ENCODE data around the gene PACC1. TPM values are rescaled to one million over a fixed set of nuclear protein-coding genes. Genes with fewer than 3 reads are reported as not detected.
A peak's percentile ranks its signal among the peaks of the same experiment; 100 is the strongest.

The PACC1 gene
- total and polyA plus RNA-seq, 10 of the 15 experiments (the other 5 are each of a cell fraction or from before 2014, with no cell fraction given), result 16.1 to 29.7 (median 19.3) TPM

DNA sequence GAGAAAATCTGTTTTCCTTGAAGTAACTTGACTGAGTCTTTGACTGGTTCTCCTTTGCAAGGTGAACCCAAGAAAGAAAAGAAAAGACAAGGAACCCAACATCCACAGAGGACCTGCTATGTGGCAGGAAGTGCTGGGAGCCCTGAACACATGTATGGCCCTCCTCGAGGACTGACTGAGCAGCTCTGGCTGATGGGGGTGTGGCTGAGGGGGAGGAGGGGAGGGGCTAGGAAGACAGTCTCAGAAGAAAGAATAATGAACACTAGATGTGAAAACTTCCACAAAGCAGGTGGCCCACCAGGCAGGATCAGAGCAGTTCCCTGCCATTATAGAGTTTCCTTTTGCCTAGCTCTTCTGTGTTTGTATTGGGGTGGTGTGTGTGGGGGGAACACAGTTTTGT is 44.1 kb upstream of the PACC1 start:
- H3K9ac ChIP-seq (ENCODE audit: control insufficient read depth, insufficient read depth, low read length), result no peak overlapping the region
- TF ChIP-seq ZNF274 (IDR thresholded peaks at IDR 0.05; ENCODE audit: insufficient read depth, insufficient read length) (no peak), EP300 (IDR thresholded peaks at IDR 0.05; ENCODE audit: borderline replicate concordance in 1 of 2, control insufficient read depth in 1 of 2, low read depth in 2 of 2, low read length in 2 of 2) (no peak), RUNX3 (IDR thresholded peaks at IDR 0.05; ENCODE audit: low read length) (no peak), CBFB (IDR thresholded peaks at IDR 0.05; ENCODE audit: low read depth) (no peak), SIN3A (IDR thresholded peaks at IDR 0.05; ENCODE audit: low read depth, low read length) (no peak), SREBF1 (IDR thresholded peaks at IDR 0.05; ENCODE audit: low read length) (no peak), IKZF2 (IDR thresholded peaks at IDR 0.05) (no peak)
- ChIA-PET RAD21 (ENCODE audit: unreplicated experiment) (interaction anchor here (0.6 to 1.2 kb wide), 4 partner anchors 19 to 322 kb away, joined by 3 to 6 read pairs (median 4); no protein-coding TSS in a partner anchor), SMC1A (ENCODE audit: uncharacterized antibody, unreplicated experiment) (interaction anchor here (0.5 to 6.6 kb wide), 6 partner anchors 20 to 1634 kb away, joined by 3 to 168 read pairs (median 24); partner anchors contain the start of gene RPS6KC1), POLR2A (no interaction called here), CTCF (interaction anchor here (0.6 to 8.5 kb wide), 17 partner anchors 11 to 536 kb away, joined by 3 to 270 read pairs (median 4); no protein-coding TSS in a partner anchor)
- no peaks in the 10 kb centered on the region for H4K20me1 ChIP-seq (ENCODE audit: control insufficient read depth, insufficient read depth)
- H3K4me3 ChIP-seq, result no peak overlapping the region
- no peak overlapping the region for H3K4me2 ChIP-seq (ENCODE audit: control insufficient read depth, insufficient read depth)
- no peak for DNase-seq (ENCODE audit: low read depth, low spot score)
- FAIRE-seq, result no peak
- H3K4me1 ChIP-seq (ENCODE audit: control insufficient read depth, insufficient read depth, low read length), result no peaks in the 10 kb centered on the region
- H3K9me3 ChIP-seq (replicated peaks; ENCODE audit: control insufficient read depth, insufficient read depth, low read length), result no peaks in the 10 kb centered on the region; the same call in 2 of the 3 replicates
- peak overlapping the region; percentile 36 for H2AFZ ChIP-seq (ENCODE audit: control insufficient read depth, low read depth, low read length)
- no TSS peak for BruUV-seq (replicated peaks)
- intact Hi-C loops (cut with micrococcal nuclease; ENCODE audit: unreplicated experiment), result loop anchor here (5.0 kb wide), 2 partner anchors 142 to 167 kb away; no protein-coding TSS in a partner anchor
- peak; percentile 51 for ATAC-seq
- no peaks in the 10 kb centered on the region for H3K27me3 ChIP-seq (replicated peaks in 1 of 2; ENCODE audit: control insufficient read depth in 2 of 2, insufficient read depth in 2 of 2, low read length in 1 of 2)
- in situ Hi-C loops (cut with MboI), result loop anchor here (5.0 kb wide), 2 partner anchors 397 to 782 kb away; partner anchors contain the start of gene NEK2
- no peak overlapping the region for H3K27ac ChIP-seq (ENCODE audit: control insufficient read depth, insufficient read depth)
- WGBS (ENCODE audit: insufficient coverage, insufficient replicate concordance, low lambda C conversion rate, missing lambda C conversion rate), result 0% methylated on average over 1 of the region's 1 CpG
- no peaks in the 10 kb centered on the region for H3K36me3 ChIP-seq (ENCODE audit: control insufficient read depth in 2 of 2, insufficient read depth in 2 of 2, low read length in 1 of 2)
- H3K79me2 ChIP-seq (ENCODE audit: control insufficient read depth, insufficient read depth, low read length), result no peaks in the 10 kb centered on the region
